NCI-H2171 (cell line): ENCODE results near the gene SMTNL2.
"Not testable (repeated sequence)": the region's sequence is repeated elsewhere in the genome, so short reads cannot be mapped to it uniquely, and the experiment has no call there.

Source experiments
- DNase-seq: peaks from one replicate; lab custom pipeline; 2025; lab: John Stamatoyannopoulos, UW

Gene SMTNL2

GRCh38 chr17:4560421-4560820, 23.9 kb upstream of the SMTNL2 start, which contains the start of gene GGT6:
GGT6 (minus strand) TSS chr17:4560577; CDS start chr17:4560521, 56 bp downstream.
- no peak for DNase-seq

GRCh38 chr17:4560837-4561256, 23.5 kb upstream of the SMTNL2 start:
- no peak for DNase-seq

- DNase-seq = peak; percentile 60
These were observed 22.0 kb upstream of the SMTNL2 start for GRCh38 chr17:4562015-4562969.

GRCh38 chr17:4565209-4566141, 18.9 kb upstream of the SMTNL2 start:
- peak; percentile 88 for DNase-seq

DNA sequence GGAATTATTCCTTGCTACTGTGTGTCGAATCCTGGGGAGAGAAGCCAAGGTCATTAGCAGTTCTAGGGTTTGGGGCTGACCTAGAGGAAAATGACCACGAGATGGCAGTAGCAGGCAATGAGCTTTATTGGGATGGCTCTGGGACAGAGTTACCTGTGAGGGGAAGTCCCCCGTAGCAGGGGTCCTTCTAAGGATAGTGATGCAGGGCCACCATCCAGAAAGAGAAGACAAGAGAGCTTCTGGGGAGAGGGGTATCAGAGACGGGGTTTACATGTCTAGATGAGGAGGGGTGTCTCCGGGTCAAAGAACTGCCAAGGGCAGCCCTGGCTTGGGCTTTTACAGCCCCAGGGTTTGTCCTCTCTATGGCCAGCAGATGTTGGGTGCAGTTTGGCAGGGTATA, 17.5 kb upstream of the SMTNL2 start:
- DNase-seq = peak; percentile 59

GRCh38 chr17:4569591-4569990, 14.7 kb upstream of the SMTNL2 start:
- no peak for DNase-seq

GRCh38 chr17:4572131-4572530, 12.2 kb upstream of the SMTNL2 start:
- DNase-seq = no peak

DNA sequence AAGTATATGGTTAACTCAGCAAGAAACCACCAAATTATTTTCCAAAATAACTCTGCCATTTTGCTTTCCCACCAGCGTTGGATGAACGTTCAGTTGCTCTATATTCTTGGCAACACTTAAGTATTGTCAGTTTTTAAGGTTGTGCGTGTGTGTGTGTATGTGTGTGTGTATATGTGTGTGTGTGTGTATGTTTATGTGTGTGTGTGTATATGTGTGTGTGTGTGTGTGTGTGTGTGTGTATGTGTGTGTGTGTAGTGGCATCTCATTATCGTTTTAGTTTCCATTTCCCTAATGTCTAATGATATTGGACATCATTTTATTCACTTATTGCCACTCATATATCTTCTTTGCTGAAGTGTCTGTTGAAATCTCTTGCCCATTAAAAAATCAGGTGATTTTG, 11.2 kb upstream of the SMTNL2 start:
- no peak for DNase-seq

DNA sequence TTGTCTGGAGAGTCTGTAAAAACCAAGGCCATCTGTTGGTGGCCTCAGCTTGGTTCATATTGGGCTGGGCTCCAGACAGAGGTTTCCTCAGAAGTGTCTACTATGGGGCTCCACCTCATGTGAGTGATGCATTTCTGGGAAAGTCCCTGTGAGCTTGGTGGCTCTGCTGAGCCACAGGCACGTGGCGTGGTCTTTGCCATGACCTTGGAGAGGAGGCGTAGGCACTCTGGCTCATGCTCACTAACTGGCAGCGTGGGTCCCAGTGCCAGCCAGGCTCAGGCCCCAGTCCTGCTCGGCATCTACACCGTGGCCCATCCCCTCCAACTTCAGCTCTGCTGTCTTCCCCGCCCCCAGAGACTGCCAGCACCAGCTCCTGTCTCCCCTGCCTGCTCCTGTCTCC, 10.7 kb upstream of the SMTNL2 start:
- no peak for DNase-seq

DNA sequence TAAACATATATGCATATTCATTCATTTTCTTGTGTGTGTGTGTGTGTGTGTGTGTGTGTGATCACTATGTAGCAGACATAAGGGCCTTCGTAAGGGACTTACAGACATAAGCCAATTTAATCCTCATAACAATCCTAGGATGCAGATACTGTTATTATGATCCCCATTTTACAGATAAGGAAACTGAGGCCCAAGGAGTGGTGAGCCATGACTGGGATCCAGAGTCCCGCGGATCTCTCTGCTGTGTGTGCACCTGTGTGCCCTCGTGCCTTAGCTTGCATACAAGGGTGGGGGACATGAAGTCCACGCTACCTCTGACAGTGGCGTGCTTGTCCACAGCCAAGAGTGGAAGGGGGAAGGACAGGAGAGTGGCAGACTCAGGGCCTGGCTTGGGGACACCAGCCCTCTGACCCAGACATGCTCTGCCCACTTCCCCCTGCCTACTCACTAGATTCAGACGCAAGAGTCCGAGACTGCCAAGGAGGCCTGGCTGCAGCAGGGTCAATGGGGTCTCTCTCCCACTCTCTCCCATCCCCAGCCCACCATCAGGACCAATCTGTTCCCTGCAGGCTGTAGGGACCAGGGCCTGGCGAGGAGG, 9.8 kb upstream of the SMTNL2 start:
- DNase-seq = no peak

DNA sequence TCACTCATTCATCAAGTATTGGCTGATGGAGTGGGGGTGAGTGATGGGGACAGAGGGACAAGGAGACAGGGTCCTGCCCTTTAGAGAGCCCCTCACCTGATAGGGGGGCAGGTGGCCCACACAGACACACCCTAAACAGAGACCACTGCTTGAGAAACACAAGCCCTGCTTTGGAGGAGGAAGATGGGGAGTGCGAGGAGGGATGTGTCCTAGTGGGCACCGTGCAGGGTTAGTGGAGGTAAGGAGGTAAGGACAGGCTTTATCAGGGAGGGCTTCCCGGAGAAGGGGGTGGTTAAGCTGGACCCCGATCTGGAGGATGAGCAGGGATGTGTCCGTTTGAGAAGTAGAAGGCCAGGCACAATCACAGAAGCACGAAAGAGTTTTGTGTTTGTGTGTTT, 8.2 kb upstream of the SMTNL2 start:
- no peak for DNase-seq

- DNase-seq = no peak
These were observed 7.5 kb upstream of the SMTNL2 start for GRCh38 chr17:4576729-4577322.

GRCh38 chr17:4577386-4577993, 6.8 kb upstream of the SMTNL2 start:
- no peak for DNase-seq

DNA sequence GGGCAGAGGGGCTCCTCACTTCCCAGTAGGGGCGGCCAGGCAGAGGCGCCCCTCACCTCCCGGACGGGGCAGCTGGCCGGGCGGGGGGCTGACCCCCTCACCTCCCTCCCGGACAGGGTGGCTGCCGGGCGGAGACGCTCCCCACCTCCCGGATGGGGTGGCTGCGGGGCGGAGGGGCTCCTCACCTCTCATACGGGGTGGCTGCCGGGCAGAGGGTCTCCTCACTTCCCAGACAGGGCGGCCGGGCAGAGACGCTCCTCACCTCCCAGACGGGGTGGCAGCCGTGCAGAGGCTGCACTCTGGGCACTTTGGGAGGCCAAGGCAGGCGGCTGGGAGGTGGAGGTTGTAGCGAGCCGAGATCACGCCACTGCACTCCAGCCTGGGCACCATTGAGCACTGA, 6.0 kb upstream of the SMTNL2 start:
- not testable (repeated sequence) for DNase-seq

GRCh38 chr17:4579678-4580077, 4.7 kb upstream of the SMTNL2 start:
- no peak for DNase-seq

GRCh38 chr17:4580291-4580690, 4.0 kb upstream of the SMTNL2 start:
- no peak for DNase-seq

DNA sequence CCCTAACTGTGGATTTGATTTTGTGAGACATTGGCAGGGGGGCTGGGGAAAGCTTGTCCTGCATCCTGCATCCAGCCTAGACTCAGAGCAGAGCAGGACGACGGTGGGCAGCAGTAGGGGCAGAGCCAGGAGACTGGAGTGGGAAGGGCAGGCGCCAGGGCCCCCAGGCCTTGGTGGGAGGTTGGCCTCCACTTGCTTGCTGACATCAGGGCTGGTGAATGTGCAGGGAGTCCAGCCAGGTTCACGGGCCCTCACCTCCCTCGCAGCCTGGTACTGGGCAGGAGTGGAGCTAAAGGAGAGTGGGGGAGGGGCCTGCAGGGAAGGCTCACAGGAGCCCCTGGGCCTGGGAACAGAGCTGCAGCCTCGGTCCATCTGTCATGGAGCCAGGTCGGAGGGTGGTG, 2.2 kb upstream of the SMTNL2 start:
- no peak for DNase-seq

- no peak for DNase-seq
These were observed 1.6 kb upstream of the SMTNL2 start for GRCh38 chr17:4582691-4583090.

DNA sequence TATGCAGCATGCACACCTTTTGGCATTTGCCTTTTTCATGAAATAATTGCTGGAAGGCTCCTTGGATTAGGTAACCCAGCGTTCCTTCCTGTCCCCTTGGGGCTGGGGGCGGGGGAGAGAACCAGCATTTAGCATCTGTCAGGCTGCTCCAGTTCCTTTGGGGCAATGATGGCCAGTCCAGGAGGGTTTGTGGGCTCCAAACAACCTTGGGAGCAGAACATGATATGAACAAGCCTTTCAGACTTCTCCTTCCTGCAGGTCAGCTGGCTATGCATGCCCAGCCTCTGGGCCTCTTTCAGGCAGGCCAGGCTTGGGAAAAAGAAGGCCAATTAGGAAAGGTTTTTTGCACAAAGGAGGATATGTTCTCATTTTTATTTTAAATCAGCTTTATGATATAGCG, 1.1 kb upstream of the SMTNL2 start:
- DNase-seq = peak; percentile 70

DNA sequence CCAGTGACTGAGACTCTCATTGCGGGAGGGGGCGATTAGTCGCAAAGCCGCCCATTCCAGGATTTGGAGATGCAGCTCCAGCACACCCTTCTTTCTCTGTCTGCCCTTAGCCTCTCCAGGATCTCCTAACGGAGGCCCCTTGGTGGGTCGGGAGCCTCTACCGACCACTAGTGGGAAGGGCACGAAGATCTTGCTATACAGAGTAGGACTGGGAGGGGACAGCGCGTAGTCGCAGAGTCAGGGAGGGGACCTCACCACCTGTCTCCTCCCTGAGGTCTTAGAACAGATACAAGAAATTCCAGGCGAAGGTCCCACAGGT, 588 bp upstream of the SMTNL2 start:
- DNase-seq = peak; percentile 53

DNA sequence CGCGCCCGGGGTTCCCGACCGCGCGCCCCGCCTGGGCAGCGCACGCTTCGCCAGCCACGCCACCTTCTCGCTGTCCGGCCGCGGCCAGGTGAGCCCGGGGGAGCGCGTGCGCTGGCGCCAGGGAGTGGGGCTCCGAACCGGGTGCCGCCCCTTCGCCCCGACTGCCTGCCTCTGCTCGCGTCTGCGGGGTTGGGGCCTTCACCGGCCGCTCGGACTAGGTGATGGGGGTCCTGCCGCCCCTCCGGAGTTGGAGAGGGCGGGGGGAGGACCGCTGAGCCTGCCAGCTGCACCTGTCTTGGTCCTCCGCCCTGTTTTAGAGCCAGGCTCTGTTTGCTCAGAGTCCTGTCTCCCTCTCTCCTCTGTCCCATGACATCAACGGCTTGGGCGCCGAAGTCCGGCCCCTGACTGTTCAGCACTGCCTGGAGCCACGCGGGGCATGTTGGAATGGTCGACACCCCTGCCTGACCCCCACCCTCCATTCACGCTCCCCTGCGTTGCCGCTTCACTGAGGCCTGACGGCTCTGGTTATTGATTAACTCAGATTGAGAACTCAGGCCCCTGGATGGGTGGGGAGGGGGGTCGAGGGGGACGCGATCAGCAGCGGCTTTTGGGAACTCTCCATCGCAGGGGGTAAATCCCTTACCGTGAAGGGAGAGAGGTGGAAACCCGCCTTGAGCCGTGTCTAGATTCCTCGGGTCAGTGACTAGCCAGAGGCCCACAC, 748 bp downstream of the SMTNL2 start:
- no peak for DNase-seq
